DMS114 treated with DMSO at 0.1 percent for 48 hours (cell line): ENCODE data around the gene WFDC1.

Source experiments
- DNase-seq: peaks from one replicate; lab custom pipeline; 2025; ENCODE audit not compliant: unreplicated experiment; lab: John Stamatoyannopoulos, UW

WFDC1 gene

GRCh38 chr16:84302111-84302954 is 7.7 kb downstream of the WFDC1 start:
- DNase-seq: no peak

DNA sequence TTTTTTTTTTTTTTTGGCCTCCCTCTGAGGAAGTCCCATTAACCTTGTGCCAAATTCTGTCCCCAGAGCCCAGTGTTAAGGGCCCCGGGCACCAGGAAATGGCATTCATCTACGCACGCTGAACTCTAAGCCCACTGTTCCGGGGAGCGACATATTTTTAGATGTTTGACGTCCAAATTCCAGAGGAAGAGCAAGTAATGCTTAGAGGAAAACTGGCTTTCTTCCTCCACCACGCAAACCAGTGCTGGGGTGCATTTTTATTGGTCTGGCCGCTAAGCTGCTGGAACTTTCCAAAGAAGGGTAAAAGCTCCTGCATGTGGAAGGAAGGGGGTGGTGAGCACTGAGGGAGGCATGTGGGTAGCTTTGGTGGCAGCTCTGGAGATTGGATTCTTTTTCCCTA is 8.3 kb downstream of the WFDC1 start:
- DNase-seq: no peak

- no peak for DNase-seq
Measured at GRCh38 chr16:84303516-84303915, 8.8 kb downstream of the WFDC1 start.

DNA sequence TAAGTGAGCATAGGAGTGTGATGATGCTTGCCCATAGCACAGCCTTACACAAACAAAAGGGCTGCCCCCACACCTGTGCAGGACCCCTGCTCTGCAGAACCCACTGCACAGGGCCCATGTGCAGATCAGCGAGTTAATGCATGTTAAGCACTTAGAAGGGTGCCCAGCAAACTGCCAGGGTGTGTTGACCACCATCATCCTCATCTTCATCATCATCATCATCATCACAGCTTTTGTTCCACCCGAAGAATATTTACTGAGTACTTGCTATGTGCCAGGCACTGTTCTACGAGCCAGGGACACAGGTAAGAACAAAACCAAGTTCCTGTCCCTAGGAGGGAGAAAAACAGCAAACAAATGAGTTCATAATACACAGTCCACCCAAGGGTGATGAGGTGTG is 11.9 kb downstream of the WFDC1 start:
- no peak for DNase-seq

DNA sequence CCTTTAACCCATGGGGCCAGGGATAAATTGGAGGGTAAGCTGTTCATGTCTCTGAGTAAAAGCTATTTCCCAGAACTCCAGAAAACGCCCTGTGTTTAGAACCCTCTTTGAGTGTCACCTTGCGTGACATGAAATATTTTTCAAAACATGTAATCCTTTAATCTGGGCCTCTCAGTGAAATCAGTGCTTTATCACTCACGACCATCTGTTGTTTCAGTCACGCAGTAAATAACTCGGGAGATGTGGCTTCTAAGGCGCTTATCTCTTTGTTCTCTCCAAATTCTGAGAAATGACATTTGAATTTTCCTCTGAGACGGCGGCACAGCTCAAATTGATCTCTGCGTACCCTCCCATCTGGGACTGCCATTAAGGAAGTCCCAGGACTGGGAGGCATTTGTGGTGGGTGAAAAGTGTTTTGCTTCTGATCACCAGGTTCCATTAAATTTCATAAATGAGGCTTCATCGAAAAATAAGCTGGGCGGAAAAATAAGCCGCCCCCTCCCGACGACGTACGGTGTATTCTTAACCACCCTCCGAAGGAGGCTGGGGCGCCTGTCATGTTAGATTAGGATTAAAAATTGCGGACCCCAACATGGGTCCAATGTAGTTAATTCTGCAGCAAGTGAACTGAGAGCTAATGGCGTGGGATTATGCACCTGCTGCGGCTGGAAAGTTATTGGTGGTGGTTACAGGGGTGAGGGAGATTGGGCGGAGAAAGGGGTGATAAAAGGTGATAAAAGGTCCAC is 12.7 kb downstream of the WFDC1 start:
- DNase-seq: no peak

DNA sequence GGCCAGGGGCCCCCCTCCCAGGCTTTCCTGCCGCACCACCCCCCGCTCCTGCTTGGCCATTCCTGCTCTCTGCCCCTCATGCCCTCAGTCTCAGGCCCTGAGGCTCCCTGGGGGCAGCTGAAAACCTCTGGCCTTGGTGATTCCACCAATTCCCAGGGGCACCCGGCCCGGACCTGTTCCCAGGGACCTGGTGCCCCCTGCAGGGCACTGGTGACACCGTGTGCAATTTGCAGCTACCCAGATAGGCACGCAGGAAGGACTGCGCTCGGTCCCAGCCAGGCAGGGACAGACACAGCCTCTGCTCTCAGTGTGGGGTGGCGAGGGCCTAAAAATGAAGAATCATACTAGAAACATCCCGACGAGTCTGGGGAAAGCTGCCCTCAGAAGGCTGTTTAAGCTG is 13.4 kb downstream of the WFDC1 start:
- no peak for DNase-seq

DNA sequence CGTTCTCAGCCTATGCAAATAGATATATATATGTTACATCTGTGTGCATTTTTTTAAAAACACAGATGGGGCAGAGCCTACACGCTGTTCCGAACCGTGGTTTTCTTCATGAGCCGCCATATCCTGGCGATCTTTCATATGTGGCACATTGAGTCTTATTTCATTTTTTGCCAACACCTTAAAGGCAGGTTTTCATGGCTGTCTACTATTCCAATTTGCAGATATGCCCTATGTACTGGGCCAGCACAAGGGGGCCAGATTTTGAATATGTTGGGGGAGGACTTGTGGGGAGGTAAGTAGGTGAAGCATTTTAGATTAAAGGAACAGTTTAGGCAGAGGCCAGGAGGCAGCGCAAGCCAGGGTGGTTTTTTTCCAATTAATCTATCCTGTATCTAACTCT is 16.0 kb downstream of the WFDC1 start:
- DNase-seq: no peak

DNA sequence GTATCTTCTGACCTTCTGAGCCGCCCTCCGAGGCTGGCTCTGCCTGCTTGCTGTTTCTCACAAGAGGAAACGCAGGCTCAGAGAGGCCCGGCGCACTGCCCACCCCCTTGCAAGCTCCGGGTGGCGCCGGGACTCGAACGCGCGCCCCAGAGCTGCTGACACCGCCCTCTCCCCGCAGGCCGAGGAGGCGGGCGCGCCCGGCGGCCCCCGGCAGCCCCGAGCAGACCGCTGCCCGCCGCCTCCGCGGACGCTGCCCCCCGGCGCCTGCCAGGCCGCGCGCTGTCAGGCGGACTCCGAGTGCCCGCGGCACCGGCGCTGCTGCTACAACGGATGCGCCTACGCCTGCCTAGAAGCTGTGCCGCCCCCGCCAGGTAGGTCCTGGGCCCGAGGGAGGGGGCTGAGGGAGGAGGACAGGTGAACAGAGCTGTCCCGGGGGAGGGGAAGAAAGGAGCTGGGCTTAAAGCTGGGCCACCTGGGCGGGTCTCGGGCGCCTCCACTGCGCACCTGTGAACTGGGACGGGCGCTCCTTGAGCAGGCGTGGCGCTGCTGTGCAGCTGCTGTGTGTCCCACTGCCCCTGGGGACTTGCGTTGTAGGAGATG is 18.2 kb downstream of the WFDC1 start:
- no peak for DNase-seq

GRCh38 chr16:84313921-84314320 is 19.2 kb downstream of the WFDC1 start:
- DNase-seq: no peak

GRCh38 chr16:84314373-84314772 is 19.7 kb downstream of the WFDC1 start:
- DNase-seq: no peak

DNA sequence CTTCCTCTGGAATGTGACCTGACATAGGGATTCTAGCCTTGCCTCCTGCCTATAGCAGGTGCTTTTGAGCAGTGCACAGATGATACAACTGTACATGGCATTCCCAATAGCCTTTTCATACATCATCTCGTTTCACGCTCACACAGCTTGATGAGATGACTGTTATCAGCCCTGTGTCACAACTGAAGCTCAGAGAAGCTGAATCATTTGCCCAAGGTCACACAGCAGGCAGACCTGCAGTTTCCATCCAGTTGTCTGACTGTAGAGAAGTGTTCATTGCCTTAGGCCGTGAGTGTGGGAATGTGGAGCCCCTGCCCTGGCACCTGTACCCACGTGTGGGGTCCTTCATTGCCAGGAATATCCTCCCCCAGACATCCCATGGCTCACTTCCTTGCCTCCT is 20.1 kb downstream of the WFDC1 start:
- no peak for DNase-seq

GRCh38 chr16:84315422-84315821 is 20.7 kb downstream of the WFDC1 start:
- DNase-seq: no peak

DNA sequence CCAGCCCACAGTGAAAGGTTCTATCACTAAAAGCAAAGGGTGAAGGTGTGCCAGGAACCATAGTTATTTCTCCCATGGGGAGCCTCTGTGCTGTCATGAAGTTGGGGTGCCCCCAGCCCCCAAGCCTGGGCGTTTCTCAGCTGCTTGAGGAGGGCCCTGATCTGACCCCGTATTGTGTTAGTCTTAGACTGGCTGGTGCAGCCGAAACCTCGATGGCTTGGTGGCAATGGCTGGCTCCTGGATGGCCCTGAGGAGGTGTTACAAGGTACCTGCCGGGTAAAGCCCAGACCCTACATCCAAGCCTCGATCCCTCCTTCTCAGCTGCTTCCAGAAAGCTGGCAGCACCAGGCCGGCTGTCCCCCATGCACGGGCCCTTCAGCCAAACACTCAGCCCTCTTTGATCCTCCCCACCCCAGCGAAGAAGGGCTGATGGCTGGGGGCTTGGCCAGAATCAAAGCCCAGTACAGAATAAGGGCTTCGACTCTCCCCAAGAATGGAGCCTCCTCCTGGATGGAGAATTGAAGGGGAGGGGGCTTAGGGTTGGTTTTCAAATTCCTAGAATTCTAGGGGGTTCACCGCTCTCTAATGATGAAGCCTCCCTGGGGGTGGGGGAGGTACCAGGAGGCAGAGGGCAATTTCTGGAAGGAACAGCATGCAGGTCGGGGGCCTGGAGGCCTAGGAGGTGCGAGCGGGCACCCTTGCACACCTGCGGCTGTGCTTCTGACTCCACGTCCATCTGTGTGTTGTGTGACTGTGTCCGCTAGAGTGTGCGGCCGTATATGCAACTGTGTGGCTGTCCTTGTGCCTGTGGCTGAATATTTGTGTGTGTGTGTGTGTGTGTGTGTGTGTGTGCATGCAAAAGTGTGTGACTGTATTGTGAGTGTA is 23.7 kb downstream of the WFDC1 start:
- DNase-seq: no peak

DNA sequence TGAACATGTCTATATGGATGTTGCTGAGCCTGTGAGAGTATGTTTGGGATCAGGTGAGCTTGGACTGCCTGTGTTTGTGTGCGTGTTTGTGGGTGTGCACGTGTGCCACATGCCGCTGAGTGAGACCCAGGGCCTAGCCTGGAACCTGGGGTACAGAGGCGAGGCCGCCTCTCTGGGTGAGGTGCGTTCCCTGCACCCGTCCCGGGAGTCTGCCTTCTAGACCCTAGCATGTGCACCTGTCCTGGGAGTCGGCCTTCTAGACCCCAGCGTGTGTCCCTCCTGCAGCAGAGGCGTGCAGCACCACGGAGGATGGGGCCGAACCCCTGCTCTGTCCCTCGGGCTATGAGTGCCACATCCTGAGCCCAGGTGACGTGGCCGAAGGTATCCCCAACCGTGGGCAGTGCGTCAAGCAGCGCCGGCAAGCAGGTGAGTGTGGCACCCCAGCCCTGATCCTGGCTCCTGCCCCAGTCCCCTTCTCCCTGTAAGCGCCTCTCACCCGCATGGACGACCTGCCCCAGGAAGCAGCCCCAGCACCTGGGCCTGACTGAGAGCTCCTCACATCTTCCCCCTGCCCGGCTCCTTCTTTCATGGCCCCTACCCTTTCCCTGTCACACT is 24.6 kb downstream of the WFDC1 start:
- DNase-seq: no peak

DNA sequence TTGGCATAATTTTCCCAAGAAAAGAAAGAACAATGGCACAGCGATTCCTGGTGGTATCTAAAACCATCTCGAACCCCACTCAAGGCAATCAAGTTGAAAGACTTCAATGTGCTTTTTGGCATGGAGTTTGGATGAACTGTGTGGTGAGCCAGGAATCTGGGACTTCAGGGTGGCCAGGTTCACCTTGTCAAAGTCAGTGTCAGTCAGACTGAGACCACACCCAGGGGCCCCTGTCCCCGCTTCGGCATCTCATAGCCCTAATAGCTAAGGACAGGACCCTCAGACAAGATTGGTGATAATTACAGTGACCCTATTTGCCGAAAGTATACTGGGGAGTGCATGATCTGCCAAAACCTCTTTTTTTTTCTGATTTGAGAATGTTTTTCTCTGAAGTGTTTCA is 25.8 kb downstream of the WFDC1 start:
- DNase-seq: no peak

GRCh38 chr16:84321932-84322331 is 27.3 kb downstream of the WFDC1 start:
- no peak for DNase-seq

- no peak for DNase-seq
Measured at GRCh38 chr16:84322749-84323148, 28.1 kb downstream of the WFDC1 start.

GRCh38 chr16:84323606-84324005 is 28.9 kb downstream of the WFDC1 start:
- no peak for DNase-seq

- DNase-seq: no peak
Measured at GRCh38 chr16:84324434-84325262, 30.0 kb downstream of the WFDC1 start.

DNA sequence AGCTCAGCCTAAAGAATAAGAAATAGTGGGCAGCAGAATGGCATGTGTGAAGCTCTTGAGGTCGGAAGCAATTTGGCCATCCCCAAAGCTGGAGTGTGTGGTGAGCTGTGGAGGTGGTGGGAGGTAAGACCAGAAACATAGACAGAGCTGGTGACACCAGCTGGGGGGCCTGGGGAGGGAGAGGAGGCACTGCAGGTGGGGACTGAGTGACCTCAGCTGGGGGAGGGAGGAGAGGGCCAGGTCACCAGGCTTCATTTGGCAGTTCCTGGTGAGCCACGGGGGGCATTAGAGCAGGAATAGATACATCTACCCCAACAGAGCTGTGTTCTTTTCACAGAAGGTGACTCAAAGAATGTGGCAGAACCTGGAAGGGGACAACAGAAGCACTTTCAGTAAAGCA is 31.9 kb downstream of the WFDC1 start:
- no peak for DNase-seq
